GM23338 (cell line): Measurements from ENCODE around the gene ZNF385B.
A peak's percentile ranks its signal among the peaks of the same experiment; 100 is the strongest.

Source experiments
- CREB1 ChIP-seq: fragments of 250-450 bp; sonication (Bioruptor Pico); IDR thresholded peaks from 2 replicates; pipeline ENCODE4 v1.5.0; 2020; ENCODE audit warnings: low read depth, mild to moderate bottlenecking, moderate library complexity
- ETS1 ChIP-seq: IDR thresholded peaks from 2 replicates; pipeline ENCODE4 v1.6.1; 2016; ENCODE audit warnings: antibody characterized with exemption
- EZH2 ChIP-seq: fragments of 200-600 bp; sonication (generic); IDR thresholded peaks from one replicate; pipeline ENCODE4 v1.8.0; 2017; ENCODE audit warnings: antibody characterized with exemption, mild to moderate bottlenecking, low read depth; ENCODE audit not compliant: unreplicated experiment
- EZH2phosphoT487 ChIP-seq: fragments of 200-600 bp; sonication (generic); IDR thresholded peaks from one replicate; pipeline ENCODE4 v1.8.1; 2018; ENCODE audit warnings: antibody characterized with exemption; ENCODE audit not compliant: unreplicated experiment
- NANOG ChIP-seq: IDR thresholded peaks from 2 replicates; pipeline ENCODE4 v1.6.1; 2016; ENCODE audit warnings: antibody characterized with exemption, borderline replicate concordance
- POLR2AphosphoS5 ChIP-seq: IDR thresholded peaks from 2 replicates; pipeline ENCODE4 v1.6.1; 2016; ENCODE audit warnings: antibody characterized with exemption, low read depth
- REST ChIP-seq: IDR thresholded peaks from one replicate; pipeline ENCODE4 v1.6.1; 2018; ENCODE audit warnings: antibody characterized with exemption; ENCODE audit not compliant: unreplicated experiment
- STAT1 ChIP-seq: IDR thresholded peaks from one replicate; pipeline ENCODE4 v1.6.1; 2016; ENCODE audit warnings: antibody characterized with exemption; ENCODE audit not compliant: unreplicated experiment
- ZNF114 ChIP-seq: fragments of 250-450 bp; sonication (Bioruptor Pico); IDR thresholded peaks from 2 replicates; pipeline ENCODE4 v1.5.0; 2020; ENCODE audit warnings: mild to moderate bottlenecking, moderate library complexity
- ZNF331 ChIP-seq: fragments of 250-450 bp; sonication (Bioruptor Pico); IDR thresholded peaks from 2 replicates; pipeline ENCODE4 v1.5.0; 2020; ENCODE audit warnings: low read depth, mild to moderate bottlenecking, moderate library complexity
- TF ChIP-seq, protein P1 (sequence below), 2 experiments: fragments of 200-600 bp in 1 of 2; sonication (generic) in 1 of 2; conservative IDR thresholded peaks; 2 replicates each; pipeline versions ENCODE4 v1.5.1 to v1.6.1; 2016 to 2017; ENCODE audit warnings: antibody characterized with exemption in 2 of 2, low read depth in 2 of 2, mild to moderate bottlenecking in 2 of 2, moderate library complexity in 1 of 2

DNA sequence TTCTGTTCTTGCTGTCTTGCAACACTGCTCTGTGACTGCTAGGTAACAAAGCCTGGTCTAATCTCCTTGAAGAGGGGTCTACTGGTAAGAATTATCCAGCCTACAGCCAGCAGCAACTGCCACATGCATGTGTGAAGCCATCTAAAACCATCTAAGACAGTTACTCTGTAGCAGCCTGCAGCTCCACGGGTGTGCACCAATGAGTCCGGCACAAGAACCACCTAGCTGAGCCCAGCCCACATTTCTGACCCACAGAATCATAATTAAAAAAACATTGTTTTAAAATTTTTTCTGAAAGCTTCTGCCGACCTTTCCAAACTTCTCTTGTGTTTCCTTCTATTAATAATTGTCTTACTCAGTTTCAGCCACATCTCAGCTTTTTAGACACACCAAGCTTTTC is 102.8 kb downstream of the ZNF385B start:
- TF ChIP-seq, protein P1, sequence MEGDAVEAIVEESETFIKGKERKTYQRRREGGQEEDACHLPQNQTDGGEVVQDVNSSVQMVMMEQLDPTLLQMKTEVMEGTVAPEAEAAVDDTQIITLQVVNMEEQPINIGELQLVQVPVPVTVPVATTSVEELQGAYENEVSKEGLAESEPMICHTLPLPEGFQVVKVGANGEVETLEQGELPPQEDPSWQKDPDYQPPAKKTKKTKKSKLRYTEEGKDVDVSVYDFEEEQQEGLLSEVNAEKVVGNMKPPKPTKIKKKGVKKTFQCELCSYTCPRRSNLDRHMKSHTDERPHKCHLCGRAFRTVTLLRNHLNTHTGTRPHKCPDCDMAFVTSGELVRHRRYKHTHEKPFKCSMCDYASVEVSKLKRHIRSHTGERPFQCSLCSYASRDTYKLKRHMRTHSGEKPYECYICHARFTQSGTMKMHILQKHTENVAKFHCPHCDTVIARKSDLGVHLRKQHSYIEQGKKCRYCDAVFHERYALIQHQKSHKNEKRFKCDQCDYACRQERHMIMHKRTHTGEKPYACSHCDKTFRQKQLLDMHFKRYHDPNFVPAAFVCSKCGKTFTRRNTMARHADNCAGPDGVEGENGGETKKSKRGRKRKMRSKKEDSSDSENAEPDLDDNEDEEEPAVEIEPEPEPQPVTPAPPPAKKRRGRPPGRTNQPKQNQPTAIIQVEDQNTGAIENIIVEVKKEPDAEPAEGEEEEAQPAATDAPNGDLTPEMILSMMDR (conservative IDR thresholded peaks at IDR 0.05; ENCODE audit: low read depth in 2 of 2) = no peak
- TF ChIP-seq CREB1 (CRISPR knock-in tag) (no peak), EZH2 (no peak), REST (no peak), EZH2phosphoT487 (no peak), POLR2AphosphoS5 (no peak), STAT1 (no peak), ZNF114 (CRISPR knock-in tag) (no peak), ETS1 (no peak), ZNF331 (CRISPR knock-in tag) (peak; percentile 83), NANOG (no peak)
